Melanocyte of skin (primary cell): ENCODE data around the gene INTS14. TPM values are rescaled to one million over a fixed set of nuclear protein-coding genes. Genes with fewer than 3 reads are reported as not detected.

Experiments used
- small RNA-seq, 2 donors: library from RNA; depleted of rRNA; stranded (forward); fragments of <200 nt; gene quantifications; one replicate each; pipeline ENCODE3, GENCODE V24; 2012
- total RNA-seq, 2 donors: library from RNA; depleted of rRNA; stranded (reverse); fragments of >200 nt; gene quantifications; 2 replicates each; pipeline ENCODE4 v1.2.3, GENCODE V29; 2012

Gene INTS14
- total RNA-seq = 10 to 100 TPM; 35.8 to 53.3 TPM

DNA sequence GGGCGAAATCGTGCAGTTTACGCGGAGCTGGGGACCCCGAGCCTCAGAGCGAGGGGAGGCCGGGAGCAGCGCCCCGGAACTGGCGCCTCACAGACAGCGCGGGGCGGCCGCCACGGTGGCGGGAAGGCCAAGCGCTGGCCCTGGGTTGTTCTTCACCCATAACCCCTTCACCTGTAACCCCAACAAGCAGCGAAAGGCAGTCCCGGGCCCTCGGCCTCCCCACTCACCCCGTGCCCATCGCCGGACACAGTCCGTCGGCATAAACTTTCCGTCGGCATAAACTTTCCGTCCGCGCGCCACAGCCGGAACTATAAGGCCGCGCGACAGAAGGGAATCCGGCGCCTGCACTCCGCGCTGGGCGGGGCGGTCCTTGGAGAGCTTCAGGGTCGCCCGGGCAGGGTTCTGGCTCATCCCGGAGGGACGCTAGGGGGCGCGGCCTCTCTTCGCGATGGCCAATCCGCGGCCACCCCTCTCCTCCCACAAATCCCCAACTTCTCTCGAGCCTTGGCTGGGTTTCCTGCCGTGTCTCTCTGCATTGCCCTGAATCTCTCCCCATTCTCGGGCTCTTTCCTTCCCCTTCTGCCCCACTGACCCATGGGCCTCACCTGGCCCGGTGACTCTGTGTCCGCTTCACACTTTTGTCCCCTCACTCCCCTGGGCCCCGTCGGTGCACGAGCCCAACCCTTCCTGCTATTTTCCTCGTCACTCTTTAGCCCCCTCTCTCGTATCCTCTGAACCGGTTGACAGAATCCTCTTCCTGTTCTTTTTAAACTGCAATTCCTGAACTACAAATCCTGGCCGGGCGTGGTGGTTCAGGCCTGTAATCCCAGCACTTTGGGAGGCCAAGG, at the start of gene INTS14:
INTS14 (minus strand) TSS at position 261 of the 848 bp plus-strand sequence. CDS start 3,751 bp downstream, outside the sequence.

GRCh38 chr15:65621638-65622037, 10.7 kb upstream of the INTS14 start, which contains the start of gene SLC24A1:
SLC24A1 (plus strand) TSS chr15:65621938; CDS start chr15:65624081, 2,143 bp downstream.

GRCh38 chr15:65530318-65531111, 80.4 kb downstream of the INTS14 start, which contains the start of gene HACD3:
HACD3 (plus strand) TSS chr15:65530463; CDS start chr15:65530632, 169 bp downstream.

Small RNAs within 50 kb of the gene (small RNA-seq; reads per million reads assigned to genes)
- gene RNU6-19P = 0.04 to 0.87 reads per million in 2 donors

Other genes with a start within 250 kb of the INTS14 start
- not detected for gene IGDCC3, start 233.1 kb downstream of the INTS14 start, total RNA-seq
- under 1 TPM; 0.67 to 0.69 TPM for gene IGDCC4, start 188.2 kb downstream of the INTS14 start, total RNA-seq
- gene DPP8, start 93.4 kb downstream of the INTS14 start, total RNA-seq = 10 to 100 TPM; 41.0 to 49.2 TPM
- gene HACD3, start 80.7 kb downstream of the INTS14 start, total RNA-seq = 100 to 1,000 TPM; 132 to 150 TPM
- 1 to 10 TPM; 6.7 to 8.3 TPM for gene SLC24A1, start 10.8 kb upstream of the INTS14 start, total RNA-seq
- gene DENND4A, start 181.2 kb upstream of the INTS14 start, total RNA-seq = 10 to 100 TPM; 23.0 to 28.2 TPM